CD4-positive, alpha-beta T cell (primary cell): ENCODE data around the gene TMEM131. TPM values are rescaled to one million over a fixed set of nuclear protein-coding genes. Genes with fewer than 3 reads are reported as not detected.

ENCODE experiments used
- ATAC-seq: fragments of 200-7000 bp; cut with Tn5 transposase; one replicate; pipeline ENCODE4 v1.10.0; 2022; ENCODE audit warnings: mild to moderate bottlenecking; ENCODE audit not compliant: poor library complexity
- CTCF ChIA-PET: fragments of 350-600 bp; sonication (Branson Sonifier 250); formaldehyde crosslinking; loops from one replicate; lab custom pipeline; 2021; ENCODE audit warnings: antibody characterized with exemption, inconsistent platforms; lab: Charles Lee
- POLR2A ChIA-PET: fragments of 350-600 bp; sonication (Branson Sonifier 250); formaldehyde crosslinking; loops from one replicate; lab custom pipeline; 2021; ENCODE audit warnings: antibody characterized with exemption, inconsistent platforms; lab: Charles Lee
- DNase-seq, 14 experiments: peaks; one replicate each; pipeline ENCODE4 v3.0.0-alpha.2; 2013 to 2020; ENCODE audit warnings: mixed read lengths in 2 of 14
- H3K27ac ChIP-seq, 2 donors: one replicate each; pipeline versions ENCODE4 v1.5.1 to v1.7.0; 2013; ENCODE audit warnings: low read length in 2 of 2, low read depth in 1 of 2, mild to moderate bottlenecking in 1 of 2
- H3K27me3 ChIP-seq, 2 experiments: 1 replicate in 1 of 2; 2 replicates in 1 of 2; pipeline versions ENCODE4 v1.6.1 to v1.7.0; 2013; ENCODE audit warnings: low read length in 2 of 2, control low read depth in 1 of 2, mild to moderate bottlenecking in 1 of 2, moderate library complexity in 1 of 2; ENCODE audit not compliant: insufficient read depth in 2 of 2, control insufficient read depth in 1 of 2
- H3K36me3 ChIP-seq: one replicate; pipeline ENCODE4 v1.6.1; 2013; ENCODE audit warnings: low read length, control low read depth; ENCODE audit not compliant: insufficient read depth
- H3K4me1 ChIP-seq: one replicate; pipeline ENCODE4 v1.6.1; 2013; ENCODE audit warnings: low read length, control low read depth; ENCODE audit not compliant: insufficient read depth
- H3K4me3 ChIP-seq: one replicate; pipeline ENCODE4 v1.5.1; 2013; ENCODE audit warnings: mild to moderate bottlenecking, low read length, moderate library complexity
- H3K9me3 ChIP-seq, 2 experiments: 1 replicate in 1 of 2; 2 replicates in 1 of 2; pipeline versions ENCODE4 v1.6.1 to v1.7.0; 2013; ENCODE audit warnings: low read length in 2 of 2, mild to moderate bottlenecking in 2 of 2, control low read depth in 1 of 2, moderate library complexity in 1 of 2; ENCODE audit not compliant: control insufficient read depth in 1 of 2, insufficient read depth in 1 of 2
- H3K27ac Mint-ChIP-seq: one replicate; pipeline ENCODE4 v1.8.0; 2020; ENCODE audit warnings: mixed read lengths
- H3K27me3 Mint-ChIP-seq: one replicate; pipeline ENCODE4 v1.8.0; 2021; ENCODE audit warnings: mixed read lengths
- H3K36me3 Mint-ChIP-seq: one replicate; pipeline ENCODE4 v1.8.0; 2021; ENCODE audit warnings: low read depth, mixed read lengths
- H3K4me1 Mint-ChIP-seq: one replicate; pipeline ENCODE4 v1.8.0; 2021; ENCODE audit warnings: low read depth, mixed read lengths
- H3K4me3 Mint-ChIP-seq: one replicate; pipeline ENCODE4 v1.8.0; 2020; ENCODE audit warnings: mild to moderate bottlenecking, mixed read lengths
- H3K9me3 Mint-ChIP-seq: one replicate; pipeline ENCODE4 v1.8.0; 2020; ENCODE audit warnings: mixed read lengths
- intact Hi-C, 2 experiments: fragments of 100-400 bp; cut with DNase I in 1 of 2; cut with micrococcal nuclease in 1 of 2; formaldehyde crosslinking; loops; one replicate each; pipeline versions ENCODE4 v1.15.1 to v1.9.0; 2023 to 2025; cut with DNase I, micrococcal nuclease
- total RNA-seq, 174 experiments: library from RNA in 2 of 174; stranded (reverse) in 2 of 174; gene quantifications; one replicate each; pipeline ENCODE4 v1.2.3 and lab custom pipeline; 2021 to 2026
- TF ChIP-seq, protein P1 (sequence below): fragments of 200-600 bp; IDR thresholded peaks from one replicate; pipeline ENCODE4 v1.8.0; 2022; ENCODE audit warnings: antibody characterized with exemption, mild to moderate bottlenecking

The TMEM131 gene
- total RNA-seq, 2 experiments from 2014 or later, result 29.2 to 33.6 TPM

- ATAC-seq, result no peak
- CTCF ChIA-PET, result no interaction called here
- DNase-seq, result no peak
- Histone ChIP-seq H3K27me3 (no peaks in the 10 kb centered on the region), H3K36me3 (no peaks in the 10 kb centered on the region), H3K4me1 (peaks cover under 1% of the 10 kb centered on the region), H3K27ac (no peak overlapping the region), H3K4me3 (no peak overlapping the region), H3K9me3 (no peaks in the 10 kb centered on the region)
- TF ChIP-seq, protein P1, sequence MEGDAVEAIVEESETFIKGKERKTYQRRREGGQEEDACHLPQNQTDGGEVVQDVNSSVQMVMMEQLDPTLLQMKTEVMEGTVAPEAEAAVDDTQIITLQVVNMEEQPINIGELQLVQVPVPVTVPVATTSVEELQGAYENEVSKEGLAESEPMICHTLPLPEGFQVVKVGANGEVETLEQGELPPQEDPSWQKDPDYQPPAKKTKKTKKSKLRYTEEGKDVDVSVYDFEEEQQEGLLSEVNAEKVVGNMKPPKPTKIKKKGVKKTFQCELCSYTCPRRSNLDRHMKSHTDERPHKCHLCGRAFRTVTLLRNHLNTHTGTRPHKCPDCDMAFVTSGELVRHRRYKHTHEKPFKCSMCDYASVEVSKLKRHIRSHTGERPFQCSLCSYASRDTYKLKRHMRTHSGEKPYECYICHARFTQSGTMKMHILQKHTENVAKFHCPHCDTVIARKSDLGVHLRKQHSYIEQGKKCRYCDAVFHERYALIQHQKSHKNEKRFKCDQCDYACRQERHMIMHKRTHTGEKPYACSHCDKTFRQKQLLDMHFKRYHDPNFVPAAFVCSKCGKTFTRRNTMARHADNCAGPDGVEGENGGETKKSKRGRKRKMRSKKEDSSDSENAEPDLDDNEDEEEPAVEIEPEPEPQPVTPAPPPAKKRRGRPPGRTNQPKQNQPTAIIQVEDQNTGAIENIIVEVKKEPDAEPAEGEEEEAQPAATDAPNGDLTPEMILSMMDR, result no peak
- no peak overlapping the region for H3K4me3 Mint-ChIP-seq
- POLR2A ChIA-PET, result no interaction called here
- H3K36me3 Mint-ChIP-seq, result no peaks in the 10 kb centered on the region
- H3K27me3 Mint-ChIP-seq, result peaks cover 12% of the 10 kb centered on the region
- intact Hi-C loops, result no loop called here
- no peaks in the 10 kb centered on the region for H3K9me3 Mint-ChIP-seq
- no peak overlapping the region for H3K27ac Mint-ChIP-seq
- peaks cover 5% of the 10 kb centered on the region for H3K4me1 Mint-ChIP-seq
Measured at GRCh38 chr2:98020992-98021713, 25.4 kb upstream of the TMEM131 start.

- Mint-ChIP-seq H3K27me3 (peaks cover 7% of the 10 kb centered on the region), H3K27ac (no peak overlapping the region), H3K9me3 (no peaks in the 10 kb centered on the region), H3K4me3 (no peak overlapping the region), H3K36me3 (no peaks in the 10 kb centered on the region), H3K4me1 (no peaks in the 10 kb centered on the region)
- TF ChIP-seq, protein P1, result no peak
- intact Hi-C loops, result no loop called here
- CTCF ChIA-PET, result no interaction called here
- DNase-seq (no peak), ATAC-seq (no peak)
- POLR2A ChIA-PET, result no interaction called here
- Histone ChIP-seq H3K36me3 (no peaks in the 10 kb centered on the region), H3K27me3 (no peaks in the 10 kb centered on the region), H3K27ac (no peak overlapping the region), H3K4me1 (no peaks in the 10 kb centered on the region), H3K9me3 (no peaks in the 10 kb centered on the region), H3K4me3 (no peak overlapping the region)
Measured at GRCh38 chr2:98020516-98020915, 24.8 kb upstream of the TMEM131 start.

DNA sequence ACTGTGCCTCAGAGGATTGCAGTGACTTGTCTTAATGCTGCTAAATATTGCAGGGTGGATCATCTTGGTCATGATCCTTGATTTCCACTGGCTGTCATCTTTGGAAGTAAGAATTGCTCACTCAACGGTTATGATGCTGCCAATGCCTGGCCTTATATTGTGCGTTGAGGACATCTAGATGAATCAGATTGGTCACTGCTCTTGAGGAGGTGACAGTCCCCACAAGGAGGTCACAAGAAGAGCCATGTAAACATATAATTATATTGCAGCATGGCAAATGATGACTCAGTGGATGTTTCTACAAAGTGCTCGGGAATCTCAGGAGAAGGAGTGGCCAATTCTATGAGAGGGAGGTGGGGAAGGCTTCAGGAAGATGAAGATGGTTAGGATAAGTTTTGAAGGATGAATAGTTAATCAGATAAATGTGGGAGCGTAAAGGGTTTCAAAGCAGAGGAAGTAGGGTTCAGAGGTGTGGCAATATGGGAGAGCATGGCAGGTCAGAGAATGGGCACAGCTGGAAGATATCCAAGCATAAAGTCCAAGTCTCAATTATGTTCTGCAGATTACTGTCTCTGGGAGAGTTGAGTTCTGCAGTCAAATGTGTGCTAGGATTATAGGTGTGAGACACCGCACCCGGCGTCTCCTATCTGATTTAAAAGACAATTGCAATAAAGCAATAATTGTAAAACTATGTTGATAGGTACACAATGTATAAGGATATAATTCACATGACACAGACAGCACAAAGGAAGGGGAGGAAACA lies 21.3 kb upstream of the TMEM131 start:
- Histone ChIP-seq H3K4me1 (no peaks in the 10 kb centered on the region), H3K27ac (no peak overlapping the region), H3K27me3 (no peaks in the 10 kb centered on the region), H3K9me3 (no peaks in the 10 kb centered on the region), H3K4me3 (no peak overlapping the region), H3K36me3 (no peaks in the 10 kb centered on the region)
- Mint-ChIP-seq H3K9me3 (no peaks in the 10 kb centered on the region), H3K36me3 (no peaks in the 10 kb centered on the region), H3K4me3 (no peak overlapping the region), H3K27me3 (no peaks in the 10 kb centered on the region), H3K4me1 (no peaks in the 10 kb centered on the region), H3K27ac (no peak overlapping the region)
- DNase-seq (peak in 1 of 14 experiments; percentile 20), ATAC-seq (no peak)
- TF ChIP-seq, protein P1, result no peak
- CTCF ChIA-PET, result no interaction called here
- POLR2A ChIA-PET, result no interaction called here
- intact Hi-C loops, result no loop called here
